Fibroblast of mammary gland (primary cell): ENCODE results near the gene WDSUB1.

Experiments used
- DNase-seq: peaks from one replicate; pipeline ENCODE4 v3.0.0-alpha.2; 2010; ENCODE audit warnings: low read depth
- H3K4me3 ChIP-seq: 2 replicates; pipeline ENCODE4 v1.5.1; 2011; ENCODE audit warnings: low read depth, mild to moderate bottlenecking, low read length, moderate library complexity; ENCODE audit not compliant: control insufficient read depth
- TF ChIP-seq, protein P1 (sequence below): conservative IDR thresholded peaks from 2 replicates; pipeline ENCODE4 v1.5.1; 2011; ENCODE audit warnings: low read depth, low read length, inconsistent platforms; ENCODE audit not compliant: control insufficient read depth, insufficient read depth

The WDSUB1 gene

DNA sequence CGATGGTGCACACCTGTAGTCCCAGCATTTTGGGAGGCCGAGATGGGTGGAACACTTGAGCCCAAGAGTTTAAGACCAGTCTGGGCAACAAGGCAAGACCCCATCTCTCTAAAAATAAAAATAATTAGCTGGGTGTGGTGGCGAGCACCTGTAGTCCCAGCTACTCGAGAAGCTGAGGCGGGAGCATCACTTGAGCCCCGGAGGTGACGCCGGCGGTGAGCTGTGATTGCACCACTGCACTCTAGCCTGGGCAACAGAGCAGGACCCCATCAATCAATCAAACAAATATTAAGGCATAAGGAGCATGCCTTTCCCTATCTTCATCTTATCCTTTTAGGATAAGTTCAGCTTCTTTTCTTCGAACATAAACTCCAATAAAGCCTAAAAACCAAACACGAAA is 1.1 kb downstream of the WDSUB1 start:
- no peak for DNase-seq
- peak overlapping the region; percentile 79 for H3K4me3 ChIP-seq
- TF ChIP-seq, protein P1, sequence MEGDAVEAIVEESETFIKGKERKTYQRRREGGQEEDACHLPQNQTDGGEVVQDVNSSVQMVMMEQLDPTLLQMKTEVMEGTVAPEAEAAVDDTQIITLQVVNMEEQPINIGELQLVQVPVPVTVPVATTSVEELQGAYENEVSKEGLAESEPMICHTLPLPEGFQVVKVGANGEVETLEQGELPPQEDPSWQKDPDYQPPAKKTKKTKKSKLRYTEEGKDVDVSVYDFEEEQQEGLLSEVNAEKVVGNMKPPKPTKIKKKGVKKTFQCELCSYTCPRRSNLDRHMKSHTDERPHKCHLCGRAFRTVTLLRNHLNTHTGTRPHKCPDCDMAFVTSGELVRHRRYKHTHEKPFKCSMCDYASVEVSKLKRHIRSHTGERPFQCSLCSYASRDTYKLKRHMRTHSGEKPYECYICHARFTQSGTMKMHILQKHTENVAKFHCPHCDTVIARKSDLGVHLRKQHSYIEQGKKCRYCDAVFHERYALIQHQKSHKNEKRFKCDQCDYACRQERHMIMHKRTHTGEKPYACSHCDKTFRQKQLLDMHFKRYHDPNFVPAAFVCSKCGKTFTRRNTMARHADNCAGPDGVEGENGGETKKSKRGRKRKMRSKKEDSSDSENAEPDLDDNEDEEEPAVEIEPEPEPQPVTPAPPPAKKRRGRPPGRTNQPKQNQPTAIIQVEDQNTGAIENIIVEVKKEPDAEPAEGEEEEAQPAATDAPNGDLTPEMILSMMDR = no peak

DNA sequence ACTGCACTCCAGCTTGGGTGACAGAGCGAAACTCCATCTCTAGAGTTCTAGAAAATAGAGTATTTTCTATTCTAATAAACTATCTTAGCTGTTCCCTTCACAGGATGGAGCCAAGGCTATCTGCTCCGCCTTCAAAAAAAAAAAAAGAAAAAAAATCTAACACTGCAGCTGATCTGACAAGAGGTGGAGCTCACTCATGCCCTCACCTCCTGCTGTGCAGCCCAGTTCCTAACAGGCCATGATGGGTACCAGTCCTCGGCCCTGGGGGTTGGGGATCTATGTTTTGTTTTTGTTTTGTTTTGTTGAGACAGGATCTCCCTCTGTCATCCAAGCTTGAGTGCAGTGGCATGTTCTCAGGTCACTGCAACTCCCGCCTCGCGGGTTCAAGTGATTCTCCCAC is 3.0 kb downstream of the WDSUB1 start:
- TF ChIP-seq, protein P1 = no peak
- H3K4me3 ChIP-seq = no peak overlapping the region
- no peak for DNase-seq

DNA sequence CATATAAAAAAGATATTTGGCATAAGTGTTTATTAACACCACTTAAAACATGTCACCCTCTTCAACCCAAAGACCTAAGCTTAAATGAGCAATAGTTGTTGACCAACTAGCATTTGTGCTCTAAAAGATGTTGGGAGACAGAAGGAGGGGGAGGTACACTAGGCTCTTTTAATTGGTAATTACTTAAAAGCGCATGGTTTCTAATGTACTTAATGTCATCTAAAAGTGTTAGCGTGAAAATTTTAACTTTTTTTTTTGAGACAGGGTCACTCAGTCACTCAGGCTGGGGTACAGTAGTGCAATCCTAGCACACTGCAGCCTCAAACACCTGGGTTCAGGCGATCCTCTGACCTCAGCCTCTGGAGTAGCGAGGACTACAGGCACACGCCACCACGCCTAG is 5.5 kb downstream of the WDSUB1 start:
- TF ChIP-seq, protein P1 = no peak
- DNase-seq = no peak
- no peak overlapping the region for H3K4me3 ChIP-seq

DNA sequence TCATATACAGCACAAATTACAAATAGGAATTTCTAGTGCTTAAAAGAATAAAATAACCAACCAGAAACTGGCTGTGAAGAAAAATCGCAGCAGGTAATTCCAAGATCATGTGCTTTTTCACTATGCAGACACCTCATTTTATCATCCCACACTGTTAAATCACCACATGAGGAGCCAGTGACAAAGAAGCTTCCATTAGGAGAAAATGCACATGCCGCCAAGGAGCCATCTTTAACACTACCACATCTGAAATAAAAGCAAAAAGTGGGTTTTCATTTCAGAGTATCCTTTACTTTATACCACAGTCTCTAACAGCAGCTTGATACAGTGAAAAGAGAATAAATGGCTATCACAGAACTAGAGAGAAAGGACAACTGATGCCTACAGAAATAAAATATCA is 6.8 kb downstream of the WDSUB1 start:
- no peak for DNase-seq
- TF ChIP-seq, protein P1 = no peak
- no peak overlapping the region for H3K4me3 ChIP-seq

DNA sequence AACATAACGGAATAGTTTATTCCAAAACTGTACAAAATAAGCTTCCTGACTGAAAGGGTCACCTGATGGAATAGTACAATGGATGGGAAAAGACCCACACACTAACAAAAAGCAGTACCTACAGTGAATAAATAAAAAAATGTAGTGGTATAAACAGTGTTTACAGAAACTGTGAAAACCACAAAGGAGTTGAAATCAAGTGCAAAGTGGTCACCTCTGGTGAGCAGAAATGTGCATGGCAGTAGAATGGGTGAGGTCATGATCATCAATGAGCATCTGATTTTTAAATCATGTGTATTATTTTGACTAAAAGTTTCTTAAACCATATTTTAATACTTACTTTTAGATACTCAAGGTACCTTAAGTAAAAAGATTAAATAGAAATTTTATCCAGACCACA is 11.4 kb downstream of the WDSUB1 start:
- no peak overlapping the region for H3K4me3 ChIP-seq
- DNase-seq = no peak
- TF ChIP-seq, protein P1 = no peak

DNA sequence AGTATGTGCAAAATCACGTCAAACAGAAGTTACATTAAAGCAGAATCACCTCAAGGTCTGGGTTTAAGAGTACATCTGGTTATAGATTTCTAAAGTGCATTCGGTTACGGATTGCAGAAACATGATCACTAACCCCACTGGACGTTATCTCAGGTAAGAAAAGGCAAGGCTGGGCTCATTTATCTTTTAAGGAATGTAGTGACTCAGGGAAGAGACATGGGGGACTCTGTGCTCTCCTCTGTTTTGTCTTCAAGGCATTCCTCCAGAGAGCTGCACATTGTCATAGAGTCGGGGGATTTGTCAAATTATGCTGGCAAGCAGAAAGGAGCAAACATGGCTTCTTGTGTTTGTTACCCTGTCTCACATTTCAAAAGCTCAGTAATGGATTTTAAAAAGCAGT is 14.3 kb downstream of the WDSUB1 start:
- H3K4me3 ChIP-seq = no peak overlapping the region
- DNase-seq = no peak
- TF ChIP-seq, protein P1 = no peak

DNA sequence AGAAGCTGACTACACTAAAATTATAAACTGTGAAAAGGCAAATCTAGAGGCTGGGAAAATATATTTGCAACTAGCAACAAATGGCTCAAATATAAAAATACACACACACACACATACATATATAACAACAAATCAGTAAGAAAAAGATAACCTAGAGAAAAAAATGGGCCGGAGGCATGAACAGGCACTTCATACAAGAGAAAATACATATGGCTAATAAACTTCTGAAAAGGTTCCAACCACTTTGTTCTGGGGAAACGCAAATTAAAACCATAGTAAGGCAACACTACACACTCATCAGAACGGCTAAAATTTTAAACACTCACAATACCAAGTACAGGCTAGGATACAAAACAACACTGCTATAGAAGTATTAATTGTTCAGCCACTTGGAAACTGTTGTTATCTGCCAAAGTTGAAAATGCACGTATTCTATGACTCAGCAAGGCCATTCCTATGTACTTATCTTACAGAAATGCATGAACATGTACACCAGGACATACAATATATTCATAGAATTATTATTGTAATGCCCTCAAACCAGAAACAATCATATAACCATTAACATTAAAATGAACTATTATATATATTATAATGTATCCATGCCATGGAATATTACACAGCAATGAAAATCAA is 15.6 kb downstream of the WDSUB1 start:
- H3K4me3 ChIP-seq = no peak overlapping the region
- DNase-seq = no peak
- TF ChIP-seq, protein P1 = no peak
